Ammon's horn (tissue), 1 donor: ENCODE data around the gene RXRA.

Source experiments
- DNase-seq: peaks from one replicate; pipeline ENCODE4 v3.0.0-alpha.2; 2016; ENCODE audit warnings: low spot score

RXRA gene

GRCh38 chr9:134353539-134353938, 27.3 kb downstream of the RXRA start:
- no peak for DNase-seq

- DNase-seq = no peak
Measured at GRCh38 chr9:134355158-134355557, 28.9 kb downstream of the RXRA start.

GRCh38 chr9:134355561-134356279, 29.5 kb downstream of the RXRA start:
- DNase-seq = no peak

- DNase-seq = no peak
Measured at GRCh38 chr9:134356496-134357470, 30.5 kb downstream of the RXRA start.

GRCh38 chr9:134357631-134358025, 31.4 kb downstream of the RXRA start:
- DNase-seq = no peak

- DNase-seq = no peak
Measured at GRCh38 chr9:134358026-134358661, 31.9 kb downstream of the RXRA start.

GRCh38 chr9:134358662-134359319, 32.5 kb downstream of the RXRA start:
- peak; percentile 40 for DNase-seq

GRCh38 chr9:134359493-134360179, 33.4 kb downstream of the RXRA start:
- no peak for DNase-seq

GRCh38 chr9:134360180-134360759, 34.0 kb downstream of the RXRA start:
- DNase-seq = no peak

- DNase-seq = no peak
Measured at GRCh38 chr9:134360897-134361296, 34.6 kb downstream of the RXRA start.

GRCh38 chr9:134361426-134361825, 35.2 kb downstream of the RXRA start:
- no peak for DNase-seq

GRCh38 chr9:134361843-134362414, 35.7 kb downstream of the RXRA start:
- no peak for DNase-seq

GRCh38 chr9:134363450-134363849, 37.2 kb downstream of the RXRA start:
- no peak for DNase-seq

GRCh38 chr9:134364391-134365114, 38.3 kb downstream of the RXRA start:
- no peak for DNase-seq

GRCh38 chr9:134365115-134365596, 38.9 kb downstream of the RXRA start:
- no peak for DNase-seq

GRCh38 chr9:134365791-134366222, 39.6 kb downstream of the RXRA start:
- no peak for DNase-seq

GRCh38 chr9:134366223-134367031, 40.2 kb downstream of the RXRA start:
- DNase-seq = peak; percentile 94

- DNase-seq = no peak
Measured at GRCh38 chr9:134367061-134367460, 40.8 kb downstream of the RXRA start.
